LNCAP (cell line): ENCODE results near the gene QPCT.

ENCODE experiments used
- TF ChIP-seq, protein P1 (sequence below): fragments of 450-650 bp; IDR thresholded peaks from 2 replicates; pipeline ENCODE4 v1.5.1; 2017; ENCODE audit warnings: mild to moderate bottlenecking

Gene QPCT

DNA sequence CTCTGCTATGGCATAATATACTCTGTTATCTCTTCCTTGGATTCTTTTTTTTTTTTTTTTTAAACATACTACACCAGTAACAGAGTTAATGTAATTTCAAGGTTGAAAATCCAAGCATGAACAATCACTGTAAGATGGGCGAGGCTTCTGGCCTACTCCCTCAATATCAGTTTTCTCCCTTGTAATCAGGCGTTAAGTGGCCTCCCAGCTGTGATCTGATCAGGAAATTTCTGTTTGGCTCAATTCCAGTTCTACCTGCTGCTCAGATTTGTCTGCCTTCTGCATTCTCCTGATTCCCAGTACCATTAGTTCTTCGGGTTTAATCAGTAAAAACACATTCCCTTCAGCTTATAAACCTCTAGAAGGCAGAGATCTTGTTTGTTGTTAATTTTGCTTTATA, 38.4 kb upstream of the QPCT start:
- TF ChIP-seq, protein P1, sequence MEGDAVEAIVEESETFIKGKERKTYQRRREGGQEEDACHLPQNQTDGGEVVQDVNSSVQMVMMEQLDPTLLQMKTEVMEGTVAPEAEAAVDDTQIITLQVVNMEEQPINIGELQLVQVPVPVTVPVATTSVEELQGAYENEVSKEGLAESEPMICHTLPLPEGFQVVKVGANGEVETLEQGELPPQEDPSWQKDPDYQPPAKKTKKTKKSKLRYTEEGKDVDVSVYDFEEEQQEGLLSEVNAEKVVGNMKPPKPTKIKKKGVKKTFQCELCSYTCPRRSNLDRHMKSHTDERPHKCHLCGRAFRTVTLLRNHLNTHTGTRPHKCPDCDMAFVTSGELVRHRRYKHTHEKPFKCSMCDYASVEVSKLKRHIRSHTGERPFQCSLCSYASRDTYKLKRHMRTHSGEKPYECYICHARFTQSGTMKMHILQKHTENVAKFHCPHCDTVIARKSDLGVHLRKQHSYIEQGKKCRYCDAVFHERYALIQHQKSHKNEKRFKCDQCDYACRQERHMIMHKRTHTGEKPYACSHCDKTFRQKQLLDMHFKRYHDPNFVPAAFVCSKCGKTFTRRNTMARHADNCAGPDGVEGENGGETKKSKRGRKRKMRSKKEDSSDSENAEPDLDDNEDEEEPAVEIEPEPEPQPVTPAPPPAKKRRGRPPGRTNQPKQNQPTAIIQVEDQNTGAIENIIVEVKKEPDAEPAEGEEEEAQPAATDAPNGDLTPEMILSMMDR, result no peak

DNA sequence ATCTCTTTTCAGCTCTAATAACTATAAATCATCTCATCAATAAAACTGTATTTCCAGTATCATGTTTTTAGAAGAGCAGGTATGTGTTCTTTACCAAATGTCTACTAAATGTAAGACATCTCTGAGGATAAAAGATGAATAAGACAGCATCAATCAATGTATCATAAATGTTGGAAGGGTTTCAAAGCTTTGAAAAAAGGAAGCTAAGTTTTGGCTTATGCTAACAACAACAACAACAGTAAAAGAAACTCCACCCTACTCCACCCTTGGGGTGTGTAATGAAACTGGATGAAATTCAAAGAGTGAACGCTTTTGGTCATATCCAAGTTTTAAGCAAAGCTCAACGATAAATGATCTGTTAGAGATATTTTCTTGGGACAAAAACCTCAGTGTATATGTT, 36.9 kb upstream of the QPCT start:
- TF ChIP-seq, protein P1, result no peak

DNA sequence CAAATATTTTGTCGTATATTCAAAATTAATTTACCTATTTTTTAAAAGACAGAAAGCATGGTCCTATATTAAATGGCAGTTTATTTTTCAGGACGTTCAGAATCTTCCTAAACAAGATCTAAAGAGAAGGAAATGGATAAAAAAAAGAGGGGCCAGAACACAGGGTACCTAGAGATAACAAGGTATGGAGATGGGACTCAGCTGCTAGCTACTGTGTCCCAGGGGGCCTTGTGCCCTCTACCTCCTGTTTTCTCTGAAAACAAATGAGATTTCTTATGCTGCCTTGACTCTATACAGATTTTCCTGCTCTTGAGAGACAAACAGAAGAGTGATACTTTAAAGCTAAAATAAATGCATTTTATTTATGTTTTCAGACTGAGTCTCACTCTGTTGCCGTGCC, 29.1 kb upstream of the QPCT start:
- TF ChIP-seq, protein P1, result no peak

DNA sequence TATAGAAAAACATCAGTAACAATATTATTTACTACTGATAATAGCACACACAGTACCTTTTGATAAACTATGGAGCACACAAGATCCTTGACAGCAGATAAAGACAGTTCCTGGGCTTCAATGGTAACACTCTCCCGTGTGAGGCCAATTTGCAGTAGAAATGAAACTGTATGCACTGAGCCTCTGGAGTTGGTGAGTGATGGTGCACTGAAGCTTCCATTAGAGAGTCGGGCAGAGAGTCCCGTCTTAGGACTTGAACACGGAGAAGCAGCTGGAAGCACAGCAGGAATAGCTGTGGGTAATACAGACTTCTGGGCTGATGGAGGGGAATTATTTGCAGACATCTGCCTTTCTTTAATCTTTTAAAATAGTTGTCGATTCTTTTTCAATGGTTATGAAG, 28.2 kb upstream of the QPCT start:
- TF ChIP-seq, protein P1, result no peak

DNA sequence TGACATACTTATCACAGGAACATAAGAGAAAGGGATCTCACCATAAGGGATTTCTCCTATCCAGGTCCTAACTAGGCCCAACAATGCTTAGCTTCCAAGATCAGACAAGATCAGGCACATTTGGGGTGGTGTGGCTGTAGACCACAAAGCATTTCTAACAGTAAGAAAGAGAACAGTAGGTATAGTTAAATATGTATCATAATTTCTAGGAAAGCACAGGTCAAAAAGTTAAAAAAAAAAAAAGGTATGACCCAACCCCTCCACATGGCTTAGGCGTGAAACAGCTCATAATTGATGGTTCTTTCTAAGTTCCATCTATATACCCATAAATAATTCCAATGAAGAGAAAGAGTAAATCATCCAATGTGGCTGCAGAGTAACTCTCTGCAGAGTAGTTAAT, 26.7 kb upstream of the QPCT start:
- TF ChIP-seq, protein P1, result no peak

DNA sequence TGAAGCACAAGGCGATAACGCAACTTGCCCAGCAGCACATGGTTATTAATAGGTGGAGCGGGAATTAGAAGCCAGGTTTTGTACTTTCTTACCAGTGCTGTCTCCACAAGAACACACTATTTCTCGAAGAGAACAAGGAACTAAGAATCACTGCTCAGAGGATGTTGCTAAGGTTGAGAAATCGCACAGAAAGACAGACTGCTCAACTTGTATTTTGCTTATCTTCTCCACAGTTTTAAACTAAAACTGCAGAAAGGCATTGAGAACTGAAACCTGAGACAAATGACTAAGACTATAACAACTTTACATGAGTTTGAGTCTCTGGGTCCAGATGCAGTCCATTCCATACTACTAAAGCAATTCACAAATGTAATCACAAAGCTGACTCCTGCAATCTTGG, 26.0 kb upstream of the QPCT start:
- TF ChIP-seq, protein P1, result no peak

DNA sequence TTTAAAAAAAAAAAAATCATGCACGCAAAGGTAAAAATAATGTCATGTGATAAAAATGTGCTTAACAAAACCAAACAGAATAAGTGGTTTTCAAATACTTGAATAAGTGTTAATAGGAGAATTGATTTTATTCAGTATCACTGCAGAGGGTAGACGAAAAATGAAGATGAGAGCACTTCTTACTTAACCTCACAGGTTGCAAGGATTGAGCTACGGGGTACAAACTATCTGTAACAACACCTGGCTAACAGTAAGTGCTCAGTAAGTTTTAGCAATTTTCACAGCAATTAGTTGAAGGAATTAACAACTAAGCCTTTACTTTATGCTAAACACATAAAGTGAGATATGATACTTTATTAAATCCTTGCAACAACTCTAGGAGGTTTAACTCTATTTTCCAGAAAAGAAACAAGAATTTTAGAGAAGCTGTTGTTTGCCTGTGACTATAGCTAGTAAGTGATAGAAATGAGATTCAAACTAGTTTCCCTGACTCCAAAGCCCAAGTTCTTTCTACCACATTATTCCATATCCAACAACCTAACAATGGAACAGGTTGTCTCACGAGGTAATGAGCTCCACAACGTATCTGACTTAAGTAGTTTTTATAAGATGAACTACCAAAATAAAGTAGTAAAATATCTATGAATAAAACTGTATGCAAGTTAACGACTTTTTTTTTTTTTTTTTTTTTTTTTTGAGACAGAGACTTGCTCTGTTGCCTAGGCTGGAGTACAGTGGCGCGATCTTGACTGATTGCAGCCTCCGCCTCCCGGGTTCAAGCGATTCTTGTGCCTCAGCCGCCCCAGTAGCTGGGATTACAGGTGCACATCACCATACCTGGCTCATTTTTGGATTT, 24.4 kb upstream of the QPCT start:
- TF ChIP-seq, protein P1, result no peak
